ENCODE measurements around the gene EXD3.
A peak's percentile ranks its signal among the peaks of the same experiment; 100 is the strongest.
"Not testable (repeated sequence)": the region's sequence is repeated elsewhere in the genome, so short reads cannot be mapped to it uniquely, and the experiment has no call there.

Gene EXD3

GRCh38 chr9:137339908-137340462 is 83.0 kb downstream of the EXD3 start:
- DNase-seq (ENCODE audit: low spot score), result not testable (repeated sequence)

- no peak for DNase-seq (ENCODE audit: low spot score)
Measured at GRCh38 chr9:137339045-137339907, 83.7 kb downstream of the EXD3 start.

- no peak for DNase-seq (ENCODE audit: low spot score)
Measured at GRCh38 chr9:137336735-137337134, 86.2 kb downstream of the EXD3 start.

- DNase-seq (ENCODE audit: low spot score), result no peak
Measured at GRCh38 chr9:137333016-137333671, 89.8 kb downstream of the EXD3 start.

- no peak for DNase-seq (ENCODE audit: low spot score)
Measured at GRCh38 chr9:137331929-137332328, 91.0 kb downstream of the EXD3 start.

- no peak for DNase-seq (ENCODE audit: low spot score)
Measured at GRCh38 chr9:137330689-137331088, 92.3 kb downstream of the EXD3 start.

- DNase-seq (ENCODE audit: low spot score), result not testable (repeated sequence)
Measured at GRCh38 chr9:137329590-137329989, 93.4 kb downstream of the EXD3 start.

- DNase-seq (ENCODE audit: low spot score), result not testable (repeated sequence)
Measured at GRCh38 chr9:137327641-137328550, 95.1 kb downstream of the EXD3 start.

- DNase-seq (ENCODE audit: low spot score), result no peak
Measured at GRCh38 chr9:137326445-137327065, 96.4 kb downstream of the EXD3 start.

GRCh38 chr9:137325799-137326198 is 97.2 kb downstream of the EXD3 start:
- no peak for DNase-seq (ENCODE audit: low spot score)

GRCh38 chr9:137325124-137325523 is 97.8 kb downstream of the EXD3 start:
- no peak for DNase-seq (ENCODE audit: low spot score)

GRCh38 chr9:137323531-137324331 is 99.2 kb downstream of the EXD3 start:
- no peak for DNase-seq (ENCODE audit: low spot score)

GRCh38 chr9:137321726-137322361 is 101.1 kb downstream of the EXD3 start:
- DNase-seq (ENCODE audit: low spot score), result no peak

- DNase-seq (ENCODE audit: low spot score), result no peak
Measured at GRCh38 chr9:137320555-137321384, 102.2 kb downstream of the EXD3 start.

GRCh38 chr9:137319739-137320551 is 103.0 kb downstream of the EXD3 start:
- DNase-seq (ENCODE audit: low spot score), result no peak

- DNase-seq (ENCODE audit: low spot score), result peak; percentile 93
Measured at GRCh38 chr9:137319011-137319738, 103.8 kb downstream of the EXD3 start.

- no peak for DNase-seq (ENCODE audit: low spot score)
Measured at GRCh38 chr9:137318602-137319001, 104.4 kb downstream of the EXD3 start.

Measured in AG20443 (cell line).